PC-9 (cell line): Measurements from ENCODE around the gene SEMA3E.

Experiments
- CTCF ChIP-seq: fragments of 200-600 bp; sonication (generic); conservative IDR thresholded peaks from 2 replicates; pipeline ENCODE4 v1.6.1; 2017; ENCODE audit warnings: mixed run types, antibody characterized with exemption, mild to moderate bottlenecking, moderate library complexity
- EZH2 ChIP-seq: fragments of 200-600 bp; sonication (generic); IDR thresholded peaks from 2 replicates; pipeline ENCODE4 v1.8.0; 2017; ENCODE audit warnings: antibody characterized with exemption, low read depth

GRCh38 chr7:83588602-83589240 lies 60.2 kb downstream of the SEMA3E start:
- no peak for TF ChIP-seq CTCF
- no peak for TF ChIP-seq EZH2
